ENCODE data around the gene MAML3. TPM values are rescaled to one million over a fixed set of nuclear protein-coding genes. Genes with fewer than 3 reads are reported as not detected.

Gene MAML3
- polyA plus RNA-seq, 1 donor (not counting 4 experiments of a cell fraction or from before 2014, with no cell fraction given), result 0.68 TPM

- peak overlapping the region; percentile 29 for H2AFZ ChIP-seq (ENCODE audit: control insufficient read depth, low read length)
- no peaks in the 10 kb centered on the region for H3K27me3 ChIP-seq (ENCODE audit: control insufficient read depth, extremely low read depth, insufficient read depth, low read length)
- TF ChIP-seq CTCF (optimal IDR thresholded peaks at IDR 0.05 in 1 of 3, IDR thresholded peaks at IDR 0.05 in 1 of 3, conservative IDR thresholded peaks at IDR 0.05 in 1 of 3; ENCODE audit: extremely low read depth in 1 of 3, insufficient read depth in 2 of 3, low read length in 3 of 3) (no peak), EZH2 (IDR thresholded peaks at IDR 0.05; ENCODE audit: low read length) (no peak)
- H3K27ac ChIP-seq (ENCODE audit: control insufficient read depth, insufficient read depth, low read length), result peak overlapping the region; percentile 78
- DNase-seq (ENCODE audit: low read depth, low spot score) (no peak), FAIRE-seq (no peak)
- H3K9me1 ChIP-seq (ENCODE audit: control insufficient read depth, extremely low read depth, insufficient read depth, low read length), result peaks cover 3% of the 10 kb centered on the region
- H4K20me1 ChIP-seq (ENCODE audit: control insufficient read depth, extremely low read depth, insufficient read depth, low read length), result no peaks in the 10 kb centered on the region
- H3K36me3 ChIP-seq (ENCODE audit: control insufficient read depth in 2 of 2, extremely low read depth in 1 of 2, insufficient read depth in 2 of 2, low read length in 2 of 2), result peaks cover 3 to 5% of the 10 kb centered on the region in 2 experiments
- no peaks in the 10 kb centered on the region for H3K9me3 ChIP-seq (ENCODE audit: control insufficient read depth, low read depth, low read length)
- H3K79me2 ChIP-seq (ENCODE audit: control insufficient read depth, insufficient read depth, low read length), result no peaks in the 10 kb centered on the region
- H3K9ac ChIP-seq (ENCODE audit: control insufficient read depth, extremely low read depth, insufficient read depth, low read length), result no peak overlapping the region
- H3K4me1 ChIP-seq (ENCODE audit: control insufficient read depth, extremely low read depth, insufficient read depth, low read length), result peaks cover 17% of the 10 kb centered on the region
- H3K4me3 ChIP-seq (ENCODE audit: control insufficient read depth in 2 of 3, extremely low read depth in 1 of 3, insufficient read depth in 2 of 3, low read depth in 1 of 3, low read length in 3 of 3), result peak overlapping the region in 1 of 3 experiments; percentile 8
- H3K4me2 ChIP-seq (ENCODE audit: control insufficient read depth, extremely low read depth, insufficient read depth, low read depth, low read length), result peak overlapping the region; percentile 59
- dilution Hi-C loops (cut with MboI; ENCODE audit: extremely low pct_ligation_motif_present, low sequenced_read_pairs), result no loop called here
Measured at GRCh38 chr4:139682741-139683151, 471.2 kb downstream of the MAML3 start.

- H4K20me1 ChIP-seq (ENCODE audit: control insufficient read depth, extremely low read depth, insufficient read depth, low read length), result no peaks in the 10 kb centered on the region
- H3K27me3 ChIP-seq (ENCODE audit: control insufficient read depth, extremely low read depth, insufficient read depth, low read length), result no peaks in the 10 kb centered on the region
- H3K79me2 ChIP-seq (ENCODE audit: control insufficient read depth, insufficient read depth, low read length), result no peaks in the 10 kb centered on the region
- H3K9me1 ChIP-seq (ENCODE audit: control insufficient read depth, extremely low read depth, insufficient read depth, low read length), result peaks cover 3% of the 10 kb centered on the region
- no peak for DNase-seq (ENCODE audit: low read depth, low spot score)
- no peak overlapping the region for H3K9ac ChIP-seq (ENCODE audit: control insufficient read depth, extremely low read depth, insufficient read depth, low read length)
- H3K9me3 ChIP-seq (ENCODE audit: control insufficient read depth, low read depth, low read length), result no peaks in the 10 kb centered on the region
- TF ChIP-seq CTCF (optimal IDR thresholded peaks at IDR 0.05 in 1 of 3, IDR thresholded peaks at IDR 0.05 in 1 of 3, conservative IDR thresholded peaks at IDR 0.05 in 1 of 3; ENCODE audit: extremely low read depth in 1 of 3, insufficient read depth in 2 of 3, low read length in 3 of 3), result no peak
- TF ChIP-seq EZH2 (IDR thresholded peaks at IDR 0.05; ENCODE audit: low read length), result no peak
- H3K36me3 ChIP-seq (ENCODE audit: control insufficient read depth in 2 of 2, extremely low read depth in 1 of 2, insufficient read depth in 2 of 2, low read length in 2 of 2), result peaks cover 2 to 3% of the 10 kb centered on the region in 2 experiments
- FAIRE-seq, result no peak
- peak overlapping the region; percentile 78 for H3K27ac ChIP-seq (ENCODE audit: control insufficient read depth, insufficient read depth, low read length)
- H3K4me3 ChIP-seq (ENCODE audit: control insufficient read depth in 2 of 3, extremely low read depth in 1 of 3, insufficient read depth in 2 of 3, low read depth in 1 of 3, low read length in 3 of 3), result no peak overlapping the region
- H2AFZ ChIP-seq (ENCODE audit: control insufficient read depth, low read length), result no peak overlapping the region
- peaks cover 17% of the 10 kb centered on the region for H3K4me1 ChIP-seq (ENCODE audit: control insufficient read depth, extremely low read depth, insufficient read depth, low read length)
- dilution Hi-C loops (cut with MboI; ENCODE audit: extremely low pct_ligation_motif_present, low sequenced_read_pairs), result no loop called here
- peak overlapping the region; percentile 59 for H3K4me2 ChIP-seq (ENCODE audit: control insufficient read depth, extremely low read depth, insufficient read depth, low read depth, low read length)
Measured at GRCh38 chr4:139682309-139682708, 471.7 kb downstream of the MAML3 start.
